ENCODE results near the gene KRT1.
"Not testable (repeated sequence)": the region's sequence is repeated elsewhere in the genome, so short reads cannot be mapped to it uniquely, and the experiment has no call there.

KRT1 gene

DNA sequence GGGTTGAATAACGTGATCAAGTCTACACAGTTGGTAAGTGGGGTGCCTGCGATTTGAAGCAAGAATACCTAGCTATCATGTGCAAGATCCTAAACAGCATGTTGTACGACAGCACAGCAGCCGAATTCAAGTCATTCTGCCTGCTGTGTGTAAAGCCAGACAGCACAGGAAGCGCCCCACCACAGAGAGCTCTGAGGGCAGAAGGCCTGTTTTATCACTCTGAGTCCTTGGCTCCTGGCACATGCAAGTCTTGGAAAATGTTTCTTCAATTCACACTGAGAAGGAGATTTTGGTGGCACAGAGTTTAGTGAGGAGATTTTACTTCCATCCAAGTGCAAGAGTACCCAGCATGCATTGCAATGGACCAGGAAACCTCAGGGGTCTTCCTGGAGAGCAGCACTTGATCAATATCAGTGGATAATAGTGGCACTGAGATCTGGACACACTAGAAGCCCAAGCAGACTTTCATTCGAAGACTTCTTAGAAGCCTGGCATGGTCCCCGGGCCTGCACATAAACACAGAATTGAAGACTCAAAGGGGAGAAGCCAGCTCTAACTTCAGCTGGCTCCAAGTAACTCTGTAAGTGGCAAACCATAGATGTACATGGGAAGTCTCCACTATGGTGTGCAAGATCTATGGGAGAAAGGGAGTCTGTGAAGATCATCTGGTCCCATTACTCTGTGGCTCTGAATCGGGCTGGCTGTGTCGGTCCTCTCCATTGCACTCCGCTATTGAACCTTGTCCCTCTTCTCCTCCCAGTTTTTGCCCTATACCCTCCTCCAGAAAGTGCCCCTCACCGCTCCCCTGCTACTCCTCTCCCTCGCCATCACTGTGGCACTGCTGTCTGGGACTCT is 1.5 kb upstream of the KRT1 start:
- peak; percentile 15 for DNase-seq

DNA sequence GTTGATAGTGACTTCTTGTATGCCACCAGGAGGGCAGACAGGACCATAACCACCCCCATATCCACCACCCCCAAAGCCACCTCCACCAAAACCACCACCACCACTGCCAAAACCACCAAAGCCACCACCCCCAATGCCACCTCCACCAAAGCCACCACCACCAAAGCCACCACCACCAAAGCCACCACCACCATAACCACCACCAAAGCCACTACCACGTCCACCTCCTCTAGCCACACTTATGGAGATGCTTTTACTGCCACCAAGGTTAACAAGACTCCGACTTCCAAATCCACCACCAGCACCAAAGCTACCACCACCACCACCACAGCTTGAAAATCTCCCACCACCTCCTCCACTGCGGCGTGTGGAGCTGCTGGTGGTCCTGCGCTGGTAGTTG is 332 bp downstream of the KRT1 start:
- no peak for DNase-seq

DNA sequence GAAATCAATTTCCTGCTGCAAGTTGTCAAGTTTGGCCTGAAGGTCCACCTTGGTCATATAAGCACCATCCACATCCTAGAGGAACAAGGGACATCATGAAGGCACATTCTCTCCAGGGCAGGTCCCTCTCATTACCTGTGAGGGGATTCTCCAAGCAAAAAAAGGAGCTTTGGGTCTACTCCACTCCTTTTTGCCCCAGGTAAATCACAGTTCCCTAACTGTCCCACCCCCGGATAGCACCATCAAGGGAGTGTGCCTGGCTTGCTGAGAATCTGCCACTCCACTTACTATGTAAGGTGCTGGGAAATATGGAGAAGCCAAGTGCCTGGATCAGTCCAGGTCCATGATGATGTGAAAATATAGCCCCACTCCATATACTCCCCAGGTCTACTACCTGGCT is 2.5 kb downstream of the KRT1 start:
- DNase-seq, result no peak

DNA sequence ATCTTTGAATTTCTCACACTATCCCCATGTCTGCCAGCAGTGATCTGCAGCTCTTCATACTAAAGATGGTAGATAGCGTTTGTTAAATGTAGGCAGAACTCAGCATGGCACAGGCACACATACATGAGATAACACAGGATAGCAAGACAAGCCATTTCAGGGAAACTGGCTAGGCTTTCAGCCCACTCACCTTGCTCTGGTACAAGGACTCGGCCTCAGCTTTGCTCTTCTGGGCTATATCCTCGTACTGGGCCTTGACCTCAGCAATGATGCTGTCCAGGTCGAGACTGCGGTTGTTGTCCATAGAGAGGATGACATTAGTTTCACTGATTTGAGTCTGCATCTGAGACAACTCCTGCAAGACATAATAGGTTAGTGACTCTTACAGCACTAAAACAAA is 3.1 kb downstream of the KRT1 start:
- DNase-seq, result no peak

DNA sequence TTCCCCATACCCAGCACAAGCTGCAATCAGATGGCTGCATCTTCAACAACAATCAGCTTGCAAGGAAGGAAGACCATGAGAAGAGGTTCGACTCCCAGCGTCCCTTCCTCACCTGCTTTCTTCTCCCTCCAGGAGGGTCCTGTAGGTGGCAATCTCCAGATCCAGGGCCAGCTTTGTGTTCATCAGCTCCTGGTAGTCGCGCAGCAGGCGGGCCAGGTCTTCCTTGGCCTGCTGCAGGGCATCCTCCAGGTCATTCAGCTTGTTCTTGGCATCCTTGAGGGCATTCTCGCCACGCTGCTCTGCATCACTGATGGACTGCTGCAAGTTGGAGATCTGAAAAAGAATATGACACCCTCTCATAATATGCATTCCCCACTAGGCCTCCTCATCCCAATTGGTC is 4.0 kb downstream of the KRT1 start:
- DNase-seq, result no peak

- DNase-seq, result no peak
Observed at GRCh38 chr12:52675301-52675701, 4.9 kb downstream of the KRT1 start.

DNA sequence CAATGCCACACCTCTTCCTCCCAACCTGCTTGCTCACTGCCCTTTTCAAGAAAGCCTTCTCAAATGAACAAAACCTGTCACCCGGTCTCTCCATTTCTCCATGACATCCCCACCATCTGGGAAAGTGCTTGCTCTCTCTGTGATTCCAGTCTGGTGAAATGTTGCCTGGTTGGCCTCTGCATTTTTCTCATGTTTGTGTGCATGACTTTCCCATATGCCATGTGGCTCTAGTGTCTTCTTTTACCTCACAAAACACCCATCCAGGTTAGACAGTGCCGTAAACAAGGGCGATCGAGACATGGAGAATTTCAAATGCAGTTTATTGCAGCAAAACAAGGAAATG is 5.8 kb downstream of the KRT1 start:
- no peak for DNase-seq

GRCh38 chr12:52673713-52674432 is 6.3 kb downstream of the KRT1 start:
- no peak for DNase-seq

DNA sequence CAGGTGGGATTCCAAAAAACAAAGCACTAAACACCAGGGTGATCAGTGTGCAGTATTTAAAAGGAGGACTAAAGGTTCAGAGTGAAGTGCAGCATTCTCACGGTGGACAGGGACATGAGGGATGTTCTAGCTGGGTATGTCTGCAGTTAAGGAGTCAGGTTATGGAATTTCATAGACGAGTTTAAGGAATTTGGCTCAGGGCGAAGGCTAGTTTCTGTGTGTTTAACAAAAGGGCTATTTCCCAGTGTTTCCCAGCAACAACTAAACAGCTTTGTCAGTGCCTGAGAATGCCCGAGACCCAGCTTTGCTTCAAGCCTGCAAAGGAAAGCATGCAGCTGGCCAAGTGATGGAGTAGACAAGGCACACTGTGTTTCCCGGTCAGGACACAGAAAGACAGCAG is 7.0 kb downstream of the KRT1 start:
- no peak for DNase-seq

DNA sequence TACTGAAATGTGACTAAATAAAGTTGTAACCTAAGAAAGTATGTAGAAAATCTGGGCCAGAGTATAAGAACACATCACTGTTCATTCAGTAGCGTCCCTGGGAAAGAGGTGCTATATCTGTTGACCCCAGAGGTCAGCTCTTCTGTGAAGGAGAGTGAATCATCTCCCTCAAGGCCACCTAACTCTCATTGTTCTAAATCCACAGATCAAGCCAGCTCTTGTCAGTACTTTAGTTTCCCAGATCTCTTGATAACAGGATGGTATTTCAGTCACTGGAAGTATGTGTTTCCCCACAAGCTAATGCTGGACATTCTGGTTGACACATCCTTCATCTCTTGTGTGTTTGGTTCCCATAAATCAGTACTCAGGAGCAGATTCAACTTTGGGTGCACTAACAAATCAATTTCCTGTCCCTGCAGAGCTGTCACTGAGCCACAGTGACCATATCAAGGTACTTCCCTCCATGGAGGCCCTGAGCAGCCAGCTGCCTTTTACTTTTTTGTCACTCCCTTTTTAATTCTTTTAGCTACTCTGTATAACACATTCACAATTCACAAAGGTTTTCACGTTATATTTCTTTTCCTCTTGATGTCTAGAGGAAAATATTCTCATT is 7.8 kb downstream of the KRT1 start:
- no peak for DNase-seq

DNA sequence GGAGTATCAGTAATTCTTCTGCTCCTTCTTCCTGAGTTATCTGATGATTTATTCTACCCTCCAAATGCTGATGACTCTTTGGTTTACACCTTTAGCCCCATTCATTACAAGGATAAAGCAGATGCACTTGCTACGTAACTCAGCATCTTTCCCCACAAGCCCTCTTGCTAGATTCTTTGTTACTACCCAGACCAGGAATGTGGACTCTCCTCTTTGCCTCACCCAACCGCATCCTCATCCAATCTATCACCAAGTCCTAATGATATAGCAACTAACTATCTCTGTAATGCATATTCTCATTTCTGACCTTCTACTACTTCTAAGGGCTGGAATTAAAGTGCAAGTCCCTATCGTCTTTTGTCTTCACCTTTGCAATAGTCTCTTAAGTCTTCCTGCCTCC is 9.2 kb downstream of the KRT1 start:
- DNase-seq, result no peak

- DNase-seq, result no peak
Observed at GRCh38 chr12:52670506-52670905, 9.7 kb downstream of the KRT1 start.

GRCh38 chr12:52669941-52670340 is 10.3 kb downstream of the KRT1 start:
- not testable (repeated sequence) for DNase-seq

- DNase-seq, result no peak
Observed at GRCh38 chr12:52669426-52669825, 10.8 kb downstream of the KRT1 start.

GRCh38 chr12:52667931-52668330 is 12.3 kb downstream of the KRT1 start:
- no peak for DNase-seq

- no peak for DNase-seq
Observed at GRCh38 chr12:52667509-52667908, 12.7 kb downstream of the KRT1 start.

DNA sequence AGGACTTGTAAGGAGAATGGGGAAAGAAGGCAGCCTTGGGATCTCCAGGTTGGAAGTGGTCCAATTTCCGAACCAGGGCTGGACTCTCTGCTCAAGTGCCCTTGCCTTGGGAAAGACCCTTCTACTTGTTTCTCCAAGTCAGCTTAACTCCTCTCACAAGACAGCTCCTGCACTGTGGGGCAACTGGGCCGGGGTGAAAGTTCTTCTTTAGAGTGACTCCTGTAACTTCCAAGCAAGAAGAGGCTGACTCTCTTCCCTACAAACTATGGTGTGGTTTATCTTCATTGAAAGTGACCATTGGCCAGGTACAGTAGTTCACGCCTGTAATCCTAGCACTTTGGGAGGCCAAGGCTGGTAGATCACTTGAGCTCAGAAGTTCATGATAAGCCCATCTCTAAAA is 13.7 kb downstream of the KRT1 start:
- DNase-seq, result no peak

DNA sequence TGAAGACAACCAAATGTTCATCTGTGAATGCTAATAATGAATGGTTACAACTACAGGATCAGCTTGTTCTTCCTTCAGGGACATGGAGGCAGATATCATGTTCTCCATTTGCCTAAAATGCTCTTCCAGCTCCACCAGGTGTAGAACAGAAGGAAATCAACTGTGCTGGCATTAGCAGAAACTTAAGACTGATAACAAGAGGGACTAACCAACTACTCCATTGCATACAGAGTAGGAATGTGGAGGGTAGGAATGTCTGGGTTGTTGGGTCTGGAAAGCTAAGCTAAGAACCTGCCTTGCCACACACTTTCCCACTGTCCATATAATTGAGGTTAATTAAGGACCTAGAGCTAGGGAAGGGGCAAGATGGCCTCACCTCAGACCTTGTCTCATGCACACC is 16.8 kb downstream of the KRT1 start:
- no peak for DNase-seq

GRCh38 chr12:52662918-52663229 is 17.3 kb downstream of the KRT1 start:
- no peak for DNase-seq

GRCh38 chr12:52662093-52662917 is 17.9 kb downstream of the KRT1 start:
- no peak for DNase-seq

DNA sequence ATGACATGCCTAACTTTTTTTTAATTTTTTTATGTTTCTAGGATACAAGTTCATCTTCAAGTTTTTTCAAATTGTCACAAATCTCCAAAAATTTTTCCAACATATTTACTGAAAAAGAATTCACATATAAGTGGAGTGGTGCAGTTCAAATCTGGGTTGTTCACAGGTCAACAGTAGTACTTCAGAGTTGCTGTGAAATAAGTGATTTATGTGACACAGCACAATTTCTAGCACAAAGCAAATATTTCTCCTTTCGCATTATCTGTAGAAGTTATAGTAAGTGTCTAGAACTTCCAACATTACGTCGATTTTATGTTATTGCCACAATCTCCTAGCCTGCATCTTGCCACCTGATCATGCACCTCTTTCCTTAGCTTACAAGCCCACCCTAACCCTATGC is 18.5 kb downstream of the KRT1 start:
- no peak for DNase-seq

DNA sequence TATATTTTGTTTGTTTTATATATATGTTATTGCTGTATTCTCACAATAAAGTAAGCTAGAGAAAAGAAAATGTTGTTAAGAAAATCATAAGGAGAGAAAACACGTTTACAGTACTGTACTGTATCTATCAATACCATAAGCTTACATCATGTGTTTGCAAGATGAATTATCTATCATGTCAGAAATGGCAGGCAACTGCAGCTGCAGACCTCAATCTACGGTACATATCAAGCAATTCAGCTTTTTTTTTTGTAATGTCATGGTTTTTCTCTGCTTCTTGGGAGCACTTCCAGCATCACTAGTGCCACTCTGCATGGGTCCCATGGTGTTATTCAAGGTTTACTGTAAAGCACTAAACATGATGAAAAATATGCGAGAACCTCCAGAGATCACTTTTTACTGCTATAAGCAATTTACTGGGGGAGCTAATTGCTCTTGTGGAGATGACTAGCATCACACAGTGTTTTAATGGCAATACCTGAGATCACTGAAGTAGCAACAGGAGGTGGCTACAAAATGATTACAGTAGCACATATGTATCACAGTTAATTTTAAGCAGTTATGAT is 19.2 kb downstream of the KRT1 start:
- DNase-seq, result no peak

GRCh38 chr12:52659951-52660350 is 20.3 kb downstream of the KRT1 start:
- DNase-seq, result no peak
